ENCODE results near the gene EEFSEC.

DNA sequence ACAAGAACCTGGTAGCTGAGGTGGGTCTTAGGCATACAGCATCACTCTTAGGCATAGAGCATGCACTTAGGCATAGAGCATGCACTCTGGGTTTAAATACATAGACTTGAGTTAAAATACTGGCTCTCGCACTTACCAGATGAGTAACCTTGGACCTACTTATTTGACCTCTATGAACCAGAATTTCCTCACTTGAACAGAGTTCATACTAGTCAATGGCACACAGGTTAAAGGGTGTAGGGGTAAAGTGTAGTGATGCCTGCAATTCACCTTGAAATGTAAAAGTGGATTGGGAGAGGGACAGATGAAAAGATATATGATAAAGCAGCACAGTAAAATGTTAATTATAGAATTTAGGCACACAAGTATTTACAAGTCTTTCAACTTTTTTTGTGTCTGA lies 31.3 kb upstream of the EEFSEC start:
- TF ChIP-seq CREB1 (IDR thresholded peaks at IDR 0.05) (no peak), RAD21 (IDR thresholded peaks at IDR 0.05 in 1 of 2, conservative IDR thresholded peaks at IDR 0.05 in 1 of 2; ENCODE audit: low read depth in 2 of 2, low read length in 2 of 2) (no peak), EGR1 (IDR thresholded peaks at IDR 0.05; ENCODE audit: borderline replicate concordance, low read depth, low read length) (no peak), CHD2 (IDR thresholded peaks at IDR 0.05; ENCODE audit: low read length) (no peak), POLR2AphosphoS5 (IDR thresholded peaks at IDR 0.05; ENCODE audit: low read depth, low read length) (no peak), ZNF274 (IDR thresholded peaks at IDR 0.05; ENCODE audit: borderline replicate concordance, extremely low read depth, low read length) (no peak)
- TF ChIP-seq, protein P1, sequence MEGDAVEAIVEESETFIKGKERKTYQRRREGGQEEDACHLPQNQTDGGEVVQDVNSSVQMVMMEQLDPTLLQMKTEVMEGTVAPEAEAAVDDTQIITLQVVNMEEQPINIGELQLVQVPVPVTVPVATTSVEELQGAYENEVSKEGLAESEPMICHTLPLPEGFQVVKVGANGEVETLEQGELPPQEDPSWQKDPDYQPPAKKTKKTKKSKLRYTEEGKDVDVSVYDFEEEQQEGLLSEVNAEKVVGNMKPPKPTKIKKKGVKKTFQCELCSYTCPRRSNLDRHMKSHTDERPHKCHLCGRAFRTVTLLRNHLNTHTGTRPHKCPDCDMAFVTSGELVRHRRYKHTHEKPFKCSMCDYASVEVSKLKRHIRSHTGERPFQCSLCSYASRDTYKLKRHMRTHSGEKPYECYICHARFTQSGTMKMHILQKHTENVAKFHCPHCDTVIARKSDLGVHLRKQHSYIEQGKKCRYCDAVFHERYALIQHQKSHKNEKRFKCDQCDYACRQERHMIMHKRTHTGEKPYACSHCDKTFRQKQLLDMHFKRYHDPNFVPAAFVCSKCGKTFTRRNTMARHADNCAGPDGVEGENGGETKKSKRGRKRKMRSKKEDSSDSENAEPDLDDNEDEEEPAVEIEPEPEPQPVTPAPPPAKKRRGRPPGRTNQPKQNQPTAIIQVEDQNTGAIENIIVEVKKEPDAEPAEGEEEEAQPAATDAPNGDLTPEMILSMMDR (IDR thresholded peaks at IDR 0.05; ENCODE audit: control extremely low read depth in 1 of 3, insufficient read depth in 1 of 3, low read depth in 1 of 3, low read length in 3 of 3): no peak
